CD4-positive, alpha-beta T cell (primary cell): ENCODE data around the gene QARS1. TPM values are rescaled to one million over a fixed set of nuclear protein-coding genes. Genes with fewer than 3 reads are reported as not detected.

Experiments used
- ATAC-seq: fragments of 200-7000 bp; cut with Tn5 transposase; one replicate; pipeline ENCODE4 v1.10.0; 2022; ENCODE audit warnings: mild to moderate bottlenecking; ENCODE audit not compliant: poor library complexity
- CTCF ChIA-PET: fragments of 350-600 bp; sonication (Branson Sonifier 250); formaldehyde crosslinking; loops from one replicate; lab custom pipeline; 2021; ENCODE audit warnings: antibody characterized with exemption, inconsistent platforms; lab: Charles Lee
- POLR2A ChIA-PET: fragments of 350-600 bp; sonication (Branson Sonifier 250); formaldehyde crosslinking; loops from one replicate; lab custom pipeline; 2021; ENCODE audit warnings: antibody characterized with exemption, inconsistent platforms; lab: Charles Lee
- DNase-seq, 14 experiments: peaks; one replicate each; pipeline ENCODE4 v3.0.0-alpha.2; 2013 to 2020; ENCODE audit warnings: mixed read lengths in 2 of 14
- H3K27ac ChIP-seq, 2 donors: one replicate each; pipeline versions ENCODE4 v1.5.1 to v1.7.0; 2013; ENCODE audit warnings: low read length in 2 of 2, low read depth in 1 of 2, mild to moderate bottlenecking in 1 of 2
- H3K27me3 ChIP-seq, 2 experiments: 1 replicate in 1 of 2; 2 replicates in 1 of 2; pipeline versions ENCODE4 v1.6.1 to v1.7.0; 2013; ENCODE audit warnings: low read length in 2 of 2, control low read depth in 1 of 2, mild to moderate bottlenecking in 1 of 2, moderate library complexity in 1 of 2; ENCODE audit not compliant: insufficient read depth in 2 of 2, control insufficient read depth in 1 of 2
- H3K36me3 ChIP-seq: one replicate; pipeline ENCODE4 v1.6.1; 2013; ENCODE audit warnings: low read length, control low read depth; ENCODE audit not compliant: insufficient read depth
- H3K4me1 ChIP-seq: one replicate; pipeline ENCODE4 v1.6.1; 2013; ENCODE audit warnings: low read length, control low read depth; ENCODE audit not compliant: insufficient read depth
- H3K4me3 ChIP-seq: one replicate; pipeline ENCODE4 v1.5.1; 2013; ENCODE audit warnings: mild to moderate bottlenecking, low read length, moderate library complexity
- H3K9me3 ChIP-seq, 2 experiments: 1 replicate in 1 of 2; 2 replicates in 1 of 2; pipeline versions ENCODE4 v1.6.1 to v1.7.0; 2013; ENCODE audit warnings: low read length in 2 of 2, mild to moderate bottlenecking in 2 of 2, control low read depth in 1 of 2, moderate library complexity in 1 of 2; ENCODE audit not compliant: control insufficient read depth in 1 of 2, insufficient read depth in 1 of 2
- H3K27ac Mint-ChIP-seq: one replicate; pipeline ENCODE4 v1.8.0; 2020; ENCODE audit warnings: mixed read lengths
- H3K27me3 Mint-ChIP-seq: one replicate; pipeline ENCODE4 v1.8.0; 2021; ENCODE audit warnings: mixed read lengths
- H3K36me3 Mint-ChIP-seq: one replicate; pipeline ENCODE4 v1.8.0; 2021; ENCODE audit warnings: low read depth, mixed read lengths
- H3K4me1 Mint-ChIP-seq: one replicate; pipeline ENCODE4 v1.8.0; 2021; ENCODE audit warnings: low read depth, mixed read lengths
- H3K4me3 Mint-ChIP-seq: one replicate; pipeline ENCODE4 v1.8.0; 2020; ENCODE audit warnings: mild to moderate bottlenecking, mixed read lengths
- H3K9me3 Mint-ChIP-seq: one replicate; pipeline ENCODE4 v1.8.0; 2020; ENCODE audit warnings: mixed read lengths
- intact Hi-C, 2 experiments: fragments of 100-400 bp; cut with DNase I in 1 of 2; cut with micrococcal nuclease in 1 of 2; formaldehyde crosslinking; loops; one replicate each; pipeline versions ENCODE4 v1.15.1 to v1.9.0; 2023 to 2025; cut with DNase I, micrococcal nuclease
- total RNA-seq, 174 experiments: library from RNA in 2 of 174; stranded (reverse) in 2 of 174; gene quantifications; one replicate each; pipeline ENCODE4 v1.2.3 and lab custom pipeline; 2021 to 2026
- TF ChIP-seq, protein P1 (sequence below): fragments of 200-600 bp; IDR thresholded peaks from one replicate; pipeline ENCODE4 v1.8.0; 2022; ENCODE audit warnings: antibody characterized with exemption, mild to moderate bottlenecking

QARS1 gene
- total RNA-seq, 2 experiments from 2014 or later, result 264 to 287 TPM

DNA sequence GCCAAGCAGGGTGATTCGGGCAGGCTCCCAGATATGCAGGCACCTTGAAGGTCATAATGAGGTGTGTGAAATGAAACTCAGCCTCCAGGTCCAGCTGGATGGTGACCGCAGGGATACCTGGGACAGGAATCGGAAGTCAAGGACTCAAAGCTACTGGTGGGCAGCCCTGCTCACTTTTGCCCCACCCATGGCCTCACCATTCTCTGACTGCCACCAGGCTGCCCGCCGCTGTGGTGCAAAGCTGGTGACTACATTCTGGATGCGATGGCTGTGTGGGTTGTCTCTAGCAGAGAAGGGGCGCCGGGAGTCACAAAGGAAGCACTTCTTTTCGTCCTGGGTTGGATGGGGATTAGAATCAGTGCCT is 27.5 kb upstream of the QARS1 start:
- peaks cover 40% of the 10 kb centered on the region for H3K27me3 Mint-ChIP-seq
- ATAC-seq (no peak), DNase-seq (no peak)
- no peaks in the 10 kb centered on the region for H3K4me1 Mint-ChIP-seq
- POLR2A ChIA-PET, result interaction anchor here (0.9 kb wide), 1 partner anchor 103 kb away, joined by 4 read pairs; the partner anchor contains the start of gene IMPDH2
- intact Hi-C loops, result no loop called here
- CTCF ChIA-PET, result no interaction called here
- no peaks in the 10 kb centered on the region for H3K9me3 ChIP-seq
- H3K27me3 ChIP-seq, result peaks cover 12 to 13% of the 10 kb centered on the region in 2 experiments
- no peak overlapping the region for H3K27ac ChIP-seq
- no peak overlapping the region for H3K27ac Mint-ChIP-seq
- H3K4me1 ChIP-seq, result peaks cover 4% of the 10 kb centered on the region
- no peak overlapping the region for H3K4me3 ChIP-seq
- no peaks in the 10 kb centered on the region for H3K36me3 Mint-ChIP-seq
- no peak overlapping the region for H3K4me3 Mint-ChIP-seq
- no peaks in the 10 kb centered on the region for H3K9me3 Mint-ChIP-seq
- TF ChIP-seq, protein P1, sequence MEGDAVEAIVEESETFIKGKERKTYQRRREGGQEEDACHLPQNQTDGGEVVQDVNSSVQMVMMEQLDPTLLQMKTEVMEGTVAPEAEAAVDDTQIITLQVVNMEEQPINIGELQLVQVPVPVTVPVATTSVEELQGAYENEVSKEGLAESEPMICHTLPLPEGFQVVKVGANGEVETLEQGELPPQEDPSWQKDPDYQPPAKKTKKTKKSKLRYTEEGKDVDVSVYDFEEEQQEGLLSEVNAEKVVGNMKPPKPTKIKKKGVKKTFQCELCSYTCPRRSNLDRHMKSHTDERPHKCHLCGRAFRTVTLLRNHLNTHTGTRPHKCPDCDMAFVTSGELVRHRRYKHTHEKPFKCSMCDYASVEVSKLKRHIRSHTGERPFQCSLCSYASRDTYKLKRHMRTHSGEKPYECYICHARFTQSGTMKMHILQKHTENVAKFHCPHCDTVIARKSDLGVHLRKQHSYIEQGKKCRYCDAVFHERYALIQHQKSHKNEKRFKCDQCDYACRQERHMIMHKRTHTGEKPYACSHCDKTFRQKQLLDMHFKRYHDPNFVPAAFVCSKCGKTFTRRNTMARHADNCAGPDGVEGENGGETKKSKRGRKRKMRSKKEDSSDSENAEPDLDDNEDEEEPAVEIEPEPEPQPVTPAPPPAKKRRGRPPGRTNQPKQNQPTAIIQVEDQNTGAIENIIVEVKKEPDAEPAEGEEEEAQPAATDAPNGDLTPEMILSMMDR, result no peak
- no peaks in the 10 kb centered on the region for H3K36me3 ChIP-seq

GRCh38 chr3:49131576-49131975 is 27.0 kb upstream of the QARS1 start:
- ATAC-seq (no peak), DNase-seq (no peak)
- peaks cover 12 to 13% of the 10 kb centered on the region in 2 experiments for H3K27me3 ChIP-seq
- CTCF ChIA-PET, result no interaction called here
- Mint-ChIP-seq H3K27me3 (peaks cover 40% of the 10 kb centered on the region), H3K27ac (no peak overlapping the region), H3K36me3 (no peaks in the 10 kb centered on the region), H3K4me3 (no peak overlapping the region), H3K4me1 (no peaks in the 10 kb centered on the region), H3K9me3 (no peaks in the 10 kb centered on the region)
- H3K4me3 ChIP-seq, result no peak overlapping the region
- H3K27ac ChIP-seq, result no peak overlapping the region
- TF ChIP-seq, protein P1, result no peak
- POLR2A ChIA-PET, result interaction anchor here (0.9 kb wide), 1 partner anchor 102 kb away, joined by 4 read pairs; the partner anchor contains the start of gene IMPDH2
- intact Hi-C loops, result no loop called here
- no peaks in the 10 kb centered on the region for H3K9me3 ChIP-seq
- no peaks in the 10 kb centered on the region for H3K36me3 ChIP-seq
- peaks cover 4% of the 10 kb centered on the region for H3K4me1 ChIP-seq

DNA sequence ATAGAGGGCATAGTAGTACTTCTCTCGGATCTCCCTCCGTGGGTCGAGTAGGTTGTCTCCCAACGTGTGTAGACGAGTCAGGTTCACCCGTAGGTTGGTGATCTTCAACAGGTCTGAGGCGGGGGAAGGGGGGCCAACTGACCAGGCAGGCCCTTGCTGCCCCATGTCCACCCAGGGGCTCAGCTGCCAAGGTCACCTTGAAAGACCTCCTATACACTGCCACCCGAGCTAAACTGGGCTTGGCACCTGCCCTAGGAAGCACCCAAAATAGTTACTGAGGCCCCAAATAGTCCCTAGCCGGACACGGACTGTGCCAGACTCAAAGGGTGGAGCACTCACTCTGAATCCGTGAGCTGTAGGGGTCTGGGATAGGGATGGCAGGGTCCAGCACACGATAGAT is 26.5 kb upstream of the QARS1 start:
- CTCF ChIA-PET, result no interaction called here
- peaks cover 12 to 13% of the 10 kb centered on the region in 2 experiments for H3K27me3 ChIP-seq
- intact Hi-C loops, result no loop called here
- peaks cover 4% of the 10 kb centered on the region for H3K4me1 ChIP-seq
- DNase-seq, result no peak
- no peak overlapping the region for H3K4me3 Mint-ChIP-seq
- peaks cover 40% of the 10 kb centered on the region for H3K27me3 Mint-ChIP-seq
- no peaks in the 10 kb centered on the region for H3K9me3 Mint-ChIP-seq
- H3K27ac ChIP-seq, result no peak overlapping the region
- no peaks in the 10 kb centered on the region for H3K9me3 ChIP-seq
- no peak for ATAC-seq
- POLR2A ChIA-PET, result interaction anchor here (0.7 kb wide), 1 partner anchor 37 kb away, joined by 3 read pairs; the partner anchor contains the start of gene QRICH1
- H3K36me3 Mint-ChIP-seq, result no peaks in the 10 kb centered on the region
- H3K4me3 ChIP-seq, result no peak overlapping the region
- H3K36me3 ChIP-seq, result no peaks in the 10 kb centered on the region
- H3K27ac Mint-ChIP-seq, result no peak overlapping the region
- H3K4me1 Mint-ChIP-seq, result no peaks in the 10 kb centered on the region
- TF ChIP-seq, protein P1, result no peak
